DMS53 (cell line): ENCODE data around the gene AP5Z1.

ENCODE experiments used
- DNase-seq: peaks from one replicate; lab custom pipeline; 2025; lab: John Stamatoyannopoulos, UW

AP5Z1 gene

DNA sequence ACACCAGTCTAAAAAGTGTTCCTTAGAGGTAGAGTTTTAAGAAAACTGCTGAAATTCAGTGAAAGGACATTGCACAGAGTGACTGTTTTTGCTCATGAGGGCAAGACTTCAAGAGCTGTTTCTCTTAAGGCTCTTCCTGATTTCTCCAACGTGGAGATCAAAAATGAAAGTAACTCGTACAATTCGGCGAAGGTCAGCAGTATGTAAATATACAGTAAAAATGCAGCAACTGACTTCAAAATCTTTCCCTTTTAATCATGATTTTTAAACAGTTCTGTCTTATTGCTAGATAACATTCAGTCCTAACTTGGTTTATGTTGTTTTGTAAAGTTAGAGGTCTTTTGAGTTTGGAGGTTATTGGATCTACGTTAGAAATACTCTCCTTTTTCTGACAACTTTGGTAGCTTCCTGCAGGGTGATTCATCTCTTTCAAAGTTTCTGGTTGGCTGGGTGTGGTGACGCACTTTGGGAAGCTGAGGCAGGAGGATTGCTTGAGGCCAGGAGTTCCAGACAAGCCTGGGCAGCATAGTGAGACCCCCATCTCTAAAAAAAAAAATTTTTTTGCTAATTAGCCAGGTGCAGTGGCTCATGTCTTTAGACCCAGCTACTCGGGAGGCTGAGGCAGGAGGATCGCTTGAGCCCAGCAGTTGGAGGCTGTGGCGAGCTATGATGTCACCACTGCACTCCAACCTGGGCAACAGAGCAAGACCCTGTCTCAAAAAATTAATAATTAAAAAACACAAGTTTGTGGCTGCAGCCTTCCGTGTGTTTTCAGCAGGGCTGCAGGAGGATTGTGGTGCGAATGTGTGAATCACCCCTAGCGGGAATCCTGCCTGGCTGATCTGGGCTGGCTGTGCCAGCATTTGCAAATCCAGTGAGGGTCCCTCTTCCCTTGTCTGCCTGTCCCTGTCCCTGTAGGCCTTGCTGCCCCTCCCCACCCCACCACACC is 29.2 kb upstream of the AP5Z1 start:
- no peak for DNase-seq

DNA sequence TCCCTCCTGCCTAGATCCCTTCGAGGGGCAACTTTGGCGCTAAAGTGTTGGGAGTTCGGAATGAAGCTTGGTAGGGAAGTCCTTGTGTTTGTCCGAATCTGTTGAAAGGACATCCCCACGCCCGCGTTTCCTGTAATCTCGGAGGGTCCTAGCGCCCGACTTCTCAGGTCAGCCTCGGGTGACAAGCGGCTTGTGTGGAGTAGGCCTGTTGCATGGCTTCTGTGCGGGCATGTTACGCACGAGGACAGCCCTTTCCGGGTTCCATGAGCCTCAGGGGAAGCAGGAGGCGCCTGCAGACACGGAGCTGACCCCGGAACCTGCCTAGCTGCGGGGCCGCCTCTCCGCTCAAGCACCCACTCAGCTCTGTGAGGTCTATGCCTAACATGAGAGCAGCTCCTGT is 28.4 kb upstream of the AP5Z1 start:
- DNase-seq: no peak

DNA sequence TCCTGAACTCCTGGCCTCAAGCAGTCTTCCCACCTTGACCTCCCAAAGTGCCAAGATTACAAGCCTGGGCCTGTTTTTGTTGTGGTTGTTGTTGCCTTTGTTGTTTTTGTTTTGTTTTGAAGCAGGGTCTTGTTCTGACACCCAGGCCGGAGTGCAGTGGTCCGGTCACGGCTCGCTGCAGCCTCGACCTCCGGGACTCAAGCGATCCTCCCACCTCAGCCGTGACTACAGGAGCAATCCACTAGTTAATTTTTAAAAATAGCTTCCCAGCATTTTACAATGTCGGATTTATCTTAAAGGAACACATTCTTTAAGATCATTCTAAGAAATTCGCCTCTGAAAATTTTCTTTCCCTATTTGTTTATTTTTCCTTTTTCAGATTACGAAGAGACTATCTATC is 27.7 kb upstream of the AP5Z1 start:
- DNase-seq: no peak

DNA sequence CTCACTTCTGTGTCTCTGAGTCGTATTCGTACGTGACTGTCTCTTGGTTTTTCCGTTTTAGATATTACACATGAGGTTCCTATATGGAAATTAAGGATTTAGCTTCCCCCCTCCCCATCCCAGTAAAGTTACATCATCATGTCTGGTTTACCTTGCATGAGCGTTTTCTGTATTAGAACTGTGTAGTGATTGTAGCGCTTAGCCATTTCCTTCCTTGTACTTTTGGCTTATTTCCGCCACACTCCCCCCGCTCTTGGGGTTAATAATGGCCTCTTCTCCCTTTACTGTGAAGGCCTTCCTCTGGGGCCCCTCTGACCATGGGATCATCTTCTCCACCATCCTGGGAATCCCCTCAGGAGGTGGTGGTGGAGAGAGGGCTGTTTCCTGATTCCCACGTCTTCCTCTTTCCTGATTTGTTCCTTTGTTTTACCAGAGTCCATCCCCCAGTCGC is 27.2 kb upstream of the AP5Z1 start:
- DNase-seq: no peak

DNA sequence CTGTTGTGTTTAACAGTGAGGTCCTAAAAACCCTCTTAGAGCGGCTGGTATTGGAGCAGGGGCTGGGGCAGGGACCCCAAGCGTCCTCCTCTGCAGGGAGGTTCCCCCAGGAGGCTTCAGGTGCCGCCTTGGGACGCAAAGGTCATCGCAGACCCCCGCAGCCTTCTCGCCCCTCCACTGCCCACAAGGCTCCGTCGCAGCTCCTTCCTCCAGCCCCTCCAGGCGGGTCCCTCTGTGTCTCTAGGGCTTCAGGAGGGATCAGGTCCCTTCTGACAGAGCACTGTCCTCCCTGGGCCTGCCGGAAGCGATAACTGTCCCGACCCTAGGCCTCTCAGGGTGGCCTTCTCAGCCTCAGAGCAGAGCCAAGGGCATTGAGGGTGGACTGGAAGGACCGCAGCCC is 26.1 kb upstream of the AP5Z1 start:
- no peak for DNase-seq

DNA sequence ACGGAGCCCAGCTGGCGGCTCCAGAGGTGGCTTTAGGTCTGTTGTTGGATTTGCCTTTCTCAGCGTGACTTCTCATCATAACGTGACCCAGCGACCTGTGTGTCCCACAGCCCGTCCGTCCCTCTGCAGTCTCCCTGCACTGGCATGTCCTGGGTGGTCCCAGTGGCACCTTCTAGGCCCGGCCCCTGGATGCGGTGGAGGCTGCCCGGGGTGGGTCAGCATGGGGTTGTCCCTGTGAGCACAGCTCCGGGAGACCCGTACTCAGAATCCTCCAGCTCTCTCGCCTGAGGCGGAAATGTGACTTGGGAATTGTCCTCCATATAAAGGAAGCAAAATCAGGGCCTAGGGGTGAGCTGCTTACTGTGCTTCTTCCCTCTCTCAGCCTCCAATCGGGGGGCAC is 25.6 kb upstream of the AP5Z1 start:
- DNase-seq: no peak

DNA sequence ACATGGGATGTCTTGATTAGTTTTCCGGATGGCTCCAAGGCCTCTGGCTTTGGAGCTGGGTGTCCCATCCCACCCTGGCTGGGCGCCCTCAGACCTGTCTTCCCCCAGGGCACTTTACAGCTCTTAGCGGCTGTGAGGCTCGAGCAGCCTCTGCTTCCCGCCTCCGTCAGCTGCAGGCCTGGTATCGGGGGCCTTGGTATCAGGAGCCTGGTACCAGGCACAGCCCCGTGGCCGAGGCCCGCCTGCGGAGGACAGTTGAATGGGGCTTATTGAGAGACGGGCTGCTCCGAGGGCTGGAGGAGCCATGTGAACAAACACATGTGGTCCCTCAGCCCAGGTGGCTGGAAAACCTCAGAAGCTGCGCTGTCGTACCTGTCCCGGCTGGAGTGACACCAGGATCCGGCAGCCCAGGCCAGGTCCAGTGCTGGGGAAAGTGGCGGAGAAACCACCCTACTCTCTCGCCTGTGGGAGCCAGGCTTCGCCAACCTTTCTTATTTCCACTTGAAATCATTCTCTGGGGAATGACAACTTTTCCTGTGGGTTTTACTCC is 23.9 kb upstream of the AP5Z1 start:
- DNase-seq: no peak

DNA sequence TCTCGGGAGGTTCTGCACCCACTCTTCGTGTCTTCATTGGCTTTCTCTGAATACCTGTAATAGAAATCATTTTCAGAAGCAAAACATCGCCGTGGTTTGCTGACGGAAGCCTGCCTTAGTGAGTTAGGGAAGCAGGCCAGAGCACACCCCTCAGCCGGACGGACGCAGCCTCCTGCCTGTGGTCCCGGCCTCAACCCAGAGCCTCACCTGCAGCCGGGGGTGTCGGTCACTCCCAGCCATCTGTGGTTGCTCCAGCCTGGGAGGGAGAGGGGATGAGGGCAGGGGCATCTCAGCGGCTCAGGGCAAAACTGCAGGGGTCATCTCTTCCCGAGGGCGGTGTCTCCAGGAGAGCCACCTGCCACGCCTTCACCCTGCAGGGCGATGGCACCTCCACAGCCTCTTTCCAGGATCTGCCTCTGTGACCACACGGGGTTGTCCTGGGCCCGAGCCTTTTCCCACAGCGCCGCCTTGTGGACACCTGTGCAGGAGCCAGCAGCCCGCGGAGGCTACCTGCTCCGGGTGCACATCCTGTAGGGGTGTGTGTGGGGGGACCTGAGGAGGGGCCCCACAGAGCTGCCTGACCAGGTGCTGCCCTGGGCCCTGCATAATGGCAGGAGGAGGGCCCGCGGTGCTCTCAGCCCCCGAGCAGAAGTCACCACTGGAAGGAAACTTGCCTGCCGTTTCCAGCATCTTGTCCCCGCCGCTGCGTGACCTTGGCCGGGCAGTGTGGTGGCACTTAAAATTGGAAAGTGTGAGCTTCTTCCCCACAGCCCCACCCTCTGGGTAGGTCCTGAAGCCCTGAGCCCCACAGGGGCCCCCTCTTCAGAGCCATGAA is 21.6 kb upstream of the AP5Z1 start:
- peak; percentile 91 for DNase-seq

DNA sequence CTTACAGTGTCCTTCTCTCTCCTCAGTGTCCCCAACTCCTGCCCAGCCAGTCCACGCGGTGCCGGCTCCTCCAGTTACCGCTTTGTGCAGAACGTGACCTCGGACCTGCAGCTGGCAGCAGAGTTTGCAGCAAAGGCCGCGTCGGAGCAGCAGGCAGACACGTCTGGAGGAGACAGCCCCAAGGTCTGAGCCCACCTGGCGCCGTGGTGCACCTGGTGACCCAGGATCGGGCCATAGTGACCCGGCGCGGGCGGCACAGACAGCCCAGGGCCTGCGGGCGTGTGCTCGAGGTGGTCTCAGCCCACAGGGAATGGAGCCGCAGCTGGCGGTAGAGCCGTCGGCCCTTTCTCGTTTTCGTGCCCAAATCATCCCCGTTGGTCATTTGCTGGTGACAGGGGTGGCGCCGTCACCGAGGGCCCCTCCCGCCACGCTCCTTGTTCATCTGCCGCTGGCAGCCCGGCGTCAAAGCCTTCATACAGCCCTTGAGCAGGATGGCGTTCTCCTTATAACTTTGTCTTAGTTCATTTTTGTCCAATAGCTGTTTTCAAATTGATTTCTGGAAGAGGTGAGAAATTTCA is 20.9 kb upstream of the AP5Z1 start:
- peak; percentile 46 for DNase-seq

DNA sequence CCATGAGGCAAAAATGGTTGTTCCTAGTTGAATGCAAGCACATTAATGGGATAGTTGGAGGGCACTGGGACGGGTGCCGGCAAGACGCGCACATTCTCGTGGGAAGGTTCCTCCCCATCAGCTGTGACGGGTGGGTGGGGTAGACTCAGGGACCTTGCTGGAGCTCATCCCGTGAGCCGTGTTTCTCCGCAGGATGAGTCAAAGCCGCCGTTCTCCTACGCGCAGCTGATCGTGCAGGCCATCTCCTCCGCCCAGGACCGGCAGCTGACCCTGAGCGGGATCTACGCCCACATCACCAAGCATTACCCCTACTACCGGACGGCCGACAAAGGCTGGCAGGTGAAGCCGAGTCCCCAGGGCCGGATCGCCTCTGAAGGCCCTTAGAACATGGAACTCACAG is 20.4 kb upstream of the AP5Z1 start:
- no peak for DNase-seq

DNA sequence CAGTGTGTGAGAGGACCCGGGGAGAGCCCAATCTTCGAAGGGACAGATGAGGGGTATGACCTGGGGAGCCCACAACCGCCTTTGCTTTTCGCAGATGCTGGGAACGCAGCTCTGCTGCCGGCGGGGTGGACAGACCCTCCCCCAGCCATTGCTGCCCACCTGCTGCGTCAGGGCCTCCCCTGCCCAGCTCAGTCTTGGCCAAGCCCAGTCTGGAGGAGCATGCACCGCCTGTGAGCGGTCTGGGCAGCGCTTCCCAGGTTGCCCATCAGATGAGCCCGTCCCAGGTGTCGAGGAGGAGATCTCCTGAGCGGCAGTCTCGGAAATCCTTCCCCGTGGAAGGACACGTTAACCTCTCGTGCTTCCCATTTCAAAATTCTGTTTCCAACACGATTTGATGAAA is 17.3 kb upstream of the AP5Z1 start:
- DNase-seq: no peak

DNA sequence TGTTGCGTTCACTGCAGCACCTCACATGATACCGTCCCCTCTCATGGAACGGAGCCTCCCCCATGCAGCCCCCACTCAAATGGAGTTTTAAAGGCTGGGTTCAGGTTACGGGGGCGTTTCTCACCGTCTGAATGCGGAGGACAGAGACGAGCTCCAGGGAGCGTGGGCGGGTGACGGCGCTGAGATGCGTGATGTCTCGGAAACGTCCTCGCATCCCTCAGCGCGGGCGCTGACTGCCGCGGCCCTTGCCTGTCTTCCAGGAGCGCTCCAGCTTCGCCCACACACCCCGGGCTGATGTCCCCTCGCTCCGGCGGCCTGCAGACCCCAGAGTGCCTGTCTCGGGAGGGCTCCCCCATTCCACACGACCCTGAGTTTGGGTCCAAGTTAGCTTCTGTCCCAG is 16.6 kb upstream of the AP5Z1 start:
- DNase-seq: no peak

DNA sequence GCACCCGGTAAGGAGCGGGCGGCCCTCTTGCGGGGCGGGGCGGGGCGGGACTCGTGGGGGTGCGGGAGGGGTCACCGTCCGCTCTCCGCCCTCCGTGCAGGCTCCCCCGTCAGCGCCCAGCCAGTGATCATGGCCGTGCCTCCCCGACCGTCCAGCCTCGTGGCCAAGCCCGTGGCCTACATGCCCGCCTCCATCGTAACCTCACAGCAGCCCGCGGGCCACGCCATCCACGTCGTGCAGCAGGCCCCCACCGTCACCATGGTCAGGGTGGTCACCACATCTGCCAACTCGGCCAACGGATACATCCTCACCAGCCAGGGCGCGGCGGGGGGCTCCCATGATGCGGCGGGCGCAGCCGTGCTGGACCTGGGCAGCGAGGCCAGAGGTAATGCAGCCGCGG is 16.2 kb upstream of the AP5Z1 start:
- no peak for DNase-seq

DNA sequence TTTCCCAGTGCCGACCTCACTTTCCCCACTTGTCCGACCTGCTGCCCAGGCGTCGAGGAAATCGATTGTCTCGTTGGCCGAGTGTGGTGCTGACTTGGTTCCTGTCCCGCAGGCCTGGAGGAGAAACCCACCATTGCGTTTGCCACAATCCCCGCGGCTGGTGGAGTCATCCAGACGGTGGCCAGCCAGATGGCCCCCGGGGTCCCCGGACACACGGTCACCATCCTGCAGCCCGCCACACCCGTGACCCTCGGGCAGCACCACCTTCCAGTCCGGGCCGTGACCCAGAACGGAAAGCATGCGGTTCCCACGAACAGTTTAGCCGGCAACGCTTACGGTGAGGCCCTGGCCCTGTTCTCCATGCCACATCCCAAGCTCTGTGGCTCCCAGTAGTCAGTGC is 14.5 kb upstream of the AP5Z1 start:
- no peak for DNase-seq

DNA sequence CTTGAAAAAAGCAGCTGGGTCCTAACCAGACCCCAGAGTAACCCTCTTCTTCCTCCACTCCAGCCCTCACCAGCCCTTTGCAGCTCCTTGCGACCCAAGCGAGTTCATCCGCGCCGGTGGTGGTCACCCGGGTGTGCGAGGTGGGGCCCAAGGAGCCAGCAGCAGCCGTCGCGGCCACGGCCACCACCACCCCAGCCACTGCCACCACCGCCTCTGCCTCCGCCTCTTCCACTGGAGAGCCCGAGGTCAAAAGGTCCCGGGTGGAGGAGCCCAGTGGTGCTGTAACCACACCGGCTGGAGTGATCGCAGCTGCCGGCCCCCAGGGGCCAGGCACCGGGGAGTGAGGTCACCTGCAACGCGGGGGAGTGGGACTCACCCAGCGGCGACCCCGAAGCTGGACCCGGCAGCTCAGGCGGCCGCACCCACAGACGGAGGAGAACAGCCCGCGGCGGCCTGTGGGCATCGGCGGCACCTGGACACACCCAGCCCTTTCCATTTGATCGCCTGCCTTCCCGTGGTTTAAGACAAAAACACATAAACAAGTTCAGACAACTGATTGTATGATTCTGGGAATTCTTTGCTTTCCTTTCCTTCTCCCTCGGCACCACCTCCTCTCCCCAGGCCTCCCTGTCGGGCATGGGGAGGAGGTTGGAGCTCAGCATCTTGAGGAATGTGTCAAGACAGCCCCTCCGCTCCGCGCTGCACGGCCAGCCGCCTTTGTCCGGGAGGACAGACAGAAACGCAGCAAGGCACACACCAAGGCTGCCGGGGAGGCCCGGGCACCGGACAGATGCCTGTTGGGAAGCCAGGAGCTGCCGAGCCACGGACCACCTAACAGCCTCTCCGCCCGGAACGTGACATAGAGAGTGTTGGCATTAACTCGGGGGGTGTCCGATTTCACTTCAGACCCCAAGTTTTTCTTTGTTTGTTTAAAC is 13.0 kb upstream of the AP5Z1 start:
- peak; percentile 35 for DNase-seq

DNA sequence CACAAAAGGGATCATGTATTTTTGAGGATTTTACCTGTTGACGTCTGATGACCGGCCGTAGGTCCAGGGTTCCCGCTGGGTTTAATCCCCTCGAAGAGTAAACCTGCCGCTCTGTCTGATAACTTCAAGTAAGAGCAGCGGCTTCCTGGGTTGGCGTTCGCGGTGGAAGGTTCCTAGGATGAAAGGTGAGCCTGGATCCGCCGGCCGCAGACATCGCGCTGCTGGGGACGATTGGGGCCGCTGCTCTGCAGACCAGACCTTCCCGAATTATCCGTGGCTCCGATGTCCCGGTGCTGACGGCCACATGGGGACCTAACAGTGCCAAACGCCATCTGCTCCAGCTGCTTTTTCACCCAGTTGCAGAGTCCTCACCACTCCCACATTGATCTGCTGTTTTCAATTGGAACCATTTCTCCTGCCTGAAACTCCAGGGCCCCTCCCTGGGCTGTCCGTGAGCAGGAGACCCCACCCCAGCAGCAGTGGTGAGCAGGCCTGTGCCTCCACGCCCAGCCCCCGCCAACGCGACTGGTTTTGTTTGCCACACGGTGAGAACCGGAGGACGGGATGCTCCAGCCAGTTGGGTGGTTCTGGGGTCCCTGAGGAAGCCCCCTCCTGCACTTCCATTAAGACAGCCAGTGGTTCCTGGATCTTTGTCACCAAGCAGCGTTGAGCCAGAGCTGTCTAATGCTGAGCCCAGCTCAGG is 12.2 kb upstream of the AP5Z1 start:
- no peak for DNase-seq

DNA sequence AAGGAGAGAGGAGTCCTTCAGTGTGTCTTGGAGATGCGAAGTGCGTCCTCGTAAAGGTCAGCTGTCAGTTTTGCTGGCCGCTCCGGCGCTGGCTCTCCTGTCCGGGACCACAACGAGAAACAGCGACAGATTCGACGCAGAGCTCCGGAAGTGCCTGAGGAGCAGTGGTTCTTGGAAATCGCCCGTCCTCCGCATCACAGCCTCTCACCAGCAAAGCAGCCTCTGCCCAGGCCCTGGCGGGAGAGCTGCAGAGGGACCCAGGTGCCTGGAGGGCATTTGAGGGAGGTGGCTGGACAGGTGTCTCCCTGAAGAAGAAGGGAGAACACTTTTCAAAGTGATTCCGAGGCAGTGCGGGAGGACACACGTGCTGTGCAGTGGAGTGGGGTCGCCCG is 11.6 kb upstream of the AP5Z1 start:
- DNase-seq: peak; percentile 24

DNA sequence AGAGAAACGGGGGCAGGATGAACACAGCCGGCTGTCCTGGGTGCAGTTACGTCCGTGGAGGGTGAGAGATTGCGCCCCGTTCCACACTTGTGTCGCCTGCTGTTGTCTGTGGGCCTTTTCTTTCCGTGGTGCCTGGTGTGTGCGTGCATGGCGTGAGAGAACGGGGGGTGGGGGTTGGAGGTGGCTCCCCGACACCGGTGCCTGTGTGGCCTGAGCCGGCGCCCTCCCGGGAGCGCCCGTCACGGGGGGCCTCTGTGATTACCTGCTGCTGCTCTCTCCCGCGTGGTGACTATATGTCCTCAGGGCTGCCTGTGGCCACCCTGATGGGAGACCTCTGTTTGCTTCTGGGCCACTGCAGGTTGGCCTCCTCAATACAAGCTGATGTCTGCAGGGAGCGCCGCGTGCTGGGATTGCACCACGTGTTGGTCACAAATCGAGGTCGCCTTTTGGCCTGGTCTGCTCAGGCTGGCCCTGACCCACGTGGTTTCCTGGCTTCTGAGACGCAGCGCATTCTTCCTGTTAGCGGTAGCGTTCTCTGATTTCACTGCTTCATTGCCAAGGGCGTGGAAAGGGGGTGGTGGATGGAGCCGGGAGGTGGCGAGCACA is 10.9 kb upstream of the AP5Z1 start:
- no peak for DNase-seq

DNA sequence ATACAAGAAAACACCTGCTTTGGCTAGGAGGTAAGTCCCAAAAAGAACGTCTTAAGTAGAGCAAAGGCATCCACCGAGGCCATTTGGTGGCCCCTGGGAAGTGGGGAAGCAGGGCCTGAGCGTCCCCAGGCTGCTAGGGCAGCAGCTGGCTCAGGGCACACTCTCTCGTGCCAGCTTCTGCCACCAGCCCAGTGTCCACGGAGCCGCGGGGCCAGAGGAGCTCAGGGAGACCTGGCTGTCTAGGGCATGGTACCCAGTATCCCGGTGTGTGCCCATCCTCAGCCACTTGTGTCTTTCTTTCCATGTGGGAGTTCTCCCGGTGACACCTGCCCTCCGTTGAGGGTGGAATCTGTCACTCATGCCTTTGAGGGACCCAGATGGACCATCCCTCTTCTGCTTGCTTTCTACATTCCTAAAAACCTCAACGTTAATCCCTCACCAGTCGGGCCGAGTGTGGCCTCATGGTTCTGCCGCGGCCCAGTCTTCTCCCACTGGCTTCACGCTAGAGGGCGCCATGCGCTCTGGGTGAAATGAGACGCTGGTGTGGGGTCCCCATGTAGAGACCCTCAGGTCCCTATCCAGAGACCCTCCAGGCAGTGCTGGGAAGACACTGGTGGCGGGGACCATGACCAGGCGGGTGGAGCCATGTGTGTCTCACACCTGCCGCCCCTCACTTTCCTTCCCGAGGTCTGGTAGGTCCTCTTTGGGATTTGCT is 9.5 kb upstream of the AP5Z1 start:
- peak; percentile 34 for DNase-seq
